Lower lobe of right lung (tissue), 2 donors: Measurements from ENCODE around the gene NCBP3. TPM values are rescaled to one million over a fixed set of nuclear protein-coding genes. Genes with fewer than 3 reads are reported as not detected.

Source experiments
- ATAC-seq, 2 donors: fragments of 200-7000 bp; cut with Tn5 transposase; one replicate each; pipeline ENCODE4 v1.9.1; 2020 to 2022; ENCODE audit warnings: mild to moderate bottlenecking in 2 of 2, moderate library complexity in 2 of 2
- DNase-seq: peaks from one replicate; pipeline ENCODE4 v3.0.0-alpha.2; 2020
- H3K27ac ChIP-seq: fragments of 200-600 bp; one replicate; pipeline ENCODE4 v1.8.0; 2022
- H3K27me3 ChIP-seq: fragments of 200-600 bp; one replicate; pipeline ENCODE4 v1.8.0; 2022; ENCODE audit warnings: low read depth
- H3K36me3 ChIP-seq: fragments of 200-600 bp; one replicate; pipeline ENCODE4 v1.8.0; 2022; ENCODE audit warnings: mild to moderate bottlenecking
- H3K4me1 ChIP-seq: fragments of 200-600 bp; one replicate; pipeline ENCODE4 v1.8.0; 2022
- H3K4me3 ChIP-seq: fragments of 200-600 bp; one replicate; pipeline ENCODE4 v1.8.0; 2022; ENCODE audit warnings: mild to moderate bottlenecking
- H3K9me3 ChIP-seq: fragments of 200-600 bp; one replicate; pipeline ENCODE4 v1.8.0; 2022
- CTCF ChIP-seq: fragments of 200-600 bp; IDR thresholded peaks from one replicate; pipeline ENCODE4 v1.8.0; 2022; ENCODE audit warnings: antibody characterized with exemption, mild to moderate bottlenecking
- intact Hi-C: fragments of 100-400 bp; cut with DNase I; formaldehyde crosslinking; loops from one replicate; pipeline ENCODE4 v1.11.0; 2022
- total RNA-seq: library from RNA; stranded (reverse); fragmentation: NEBNext Ultra II Directional; extraction: Animal tissue kit (Norgen Biotek cat#: 25700); gene quantifications from one replicate; pipeline ENCODE4 v1.2.1, GENCODE V29; 2021
- donor health status: DM: no; HTN: yes; CAD: no; lungs with severe emphysema.

NCBP3 gene
- total RNA-seq, 1 donor from 2014 or later: 40.3 TPM

- Histone ChIP-seq H3K27me3 (no peaks in the 10 kb centered on the region), H3K9me3 (no peaks in the 10 kb centered on the region), H3K4me3 (no peak overlapping the region), H3K36me3 (no peaks in the 10 kb centered on the region), H3K4me1 (no peaks in the 10 kb centered on the region), H3K27ac (no peak overlapping the region)
- intact Hi-C loops: no loop called here
- TF ChIP-seq CTCF: no peak
- no peak for ATAC-seq
- DNase-seq: no peak
Measured at GRCh38 chr17:3852561-3852960, 6.5 kb upstream of the NCBP3 start.

GRCh38 chr17:3851461-3852100, 5.5 kb upstream of the NCBP3 start:
- DNase-seq: no peak
- TF ChIP-seq CTCF: no peak
- Histone ChIP-seq H3K4me1 (no peaks in the 10 kb centered on the region), H3K27me3 (no peaks in the 10 kb centered on the region), H3K4me3 (no peak overlapping the region), H3K9me3 (no peaks in the 10 kb centered on the region), H3K27ac (no peak overlapping the region), H3K36me3 (no peaks in the 10 kb centered on the region)
- intact Hi-C loops: no loop called here
- no peak for ATAC-seq

- Histone ChIP-seq H3K9me3 (no peaks in the 10 kb centered on the region), H3K36me3 (peaks cover 13% of the 10 kb centered on the region), H3K27me3 (no peaks in the 10 kb centered on the region), H3K4me1 (peaks cover 16% of the 10 kb centered on the region), H3K27ac (no peak overlapping the region), H3K4me3 (no peak overlapping the region)
- ATAC-seq (no peak), DNase-seq (no peak)
- TF ChIP-seq CTCF: no peak
- intact Hi-C loops: no loop called here
Measured at GRCh38 chr17:3848229-3848835, 2.3 kb upstream of the NCBP3 start.

- ATAC-seq: no peak
- H3K4me1 ChIP-seq: peaks cover 16% of the 10 kb centered on the region
- peaks cover 24% of the 10 kb centered on the region for H3K36me3 ChIP-seq
- DNase-seq: no peak
- intact Hi-C loops: no loop called here
- H3K27ac ChIP-seq: no peak overlapping the region
- H3K4me3 ChIP-seq: no peak overlapping the region
- no peaks in the 10 kb centered on the region for H3K9me3 ChIP-seq
- TF ChIP-seq CTCF: no peak
- no peaks in the 10 kb centered on the region for H3K27me3 ChIP-seq
Measured at GRCh38 chr17:3847165-3847670, 1.2 kb upstream of the NCBP3 start.

GRCh38 chr17:3846437-3847164, 555 bp upstream of the NCBP3 start:
- Histone ChIP-seq H3K4me1 (peaks cover 16% of the 10 kb centered on the region), H3K27ac (no peak overlapping the region), H3K4me3 (peak overlapping the region; percentile 87), H3K27me3 (no peaks in the 10 kb centered on the region), H3K36me3 (peaks cover 28% of the 10 kb centered on the region), H3K9me3 (no peaks in the 10 kb centered on the region)
- DNase-seq (no peak), ATAC-seq (no peak)
- intact Hi-C loops: no loop called here
- TF ChIP-seq CTCF: no peak
